HT1080 (cell line): ENCODE measurements around the gene ZNF436. TPM values are rescaled to one million over a fixed set of nuclear protein-coding genes. Genes with fewer than 3 reads are reported as not detected.
A peak's percentile ranks its signal among the peaks of the same experiment; 100 is the strongest.
"Not testable (repeated sequence)": the region's sequence is repeated elsewhere in the genome, so short reads cannot be mapped to it uniquely, and the experiment has no call there.

ENCODE experiments used
- DNase-seq: peaks from one replicate; pipeline ENCODE4 v3.0.0-alpha.2; 2015; ENCODE audit warnings: low read depth
- total RNA-seq: library from RNA; depleted of rRNA; stranded (reverse); fragments of >200 nt; shearing (Covaris generic); gene quantifications from 2 replicates; pipeline ENCODE4 v1.2.3, GENCODE V29; 2014

The ZNF436 gene
- total RNA-seq, 1 experiment from 2014 or later: 6.1 TPM

DNA sequence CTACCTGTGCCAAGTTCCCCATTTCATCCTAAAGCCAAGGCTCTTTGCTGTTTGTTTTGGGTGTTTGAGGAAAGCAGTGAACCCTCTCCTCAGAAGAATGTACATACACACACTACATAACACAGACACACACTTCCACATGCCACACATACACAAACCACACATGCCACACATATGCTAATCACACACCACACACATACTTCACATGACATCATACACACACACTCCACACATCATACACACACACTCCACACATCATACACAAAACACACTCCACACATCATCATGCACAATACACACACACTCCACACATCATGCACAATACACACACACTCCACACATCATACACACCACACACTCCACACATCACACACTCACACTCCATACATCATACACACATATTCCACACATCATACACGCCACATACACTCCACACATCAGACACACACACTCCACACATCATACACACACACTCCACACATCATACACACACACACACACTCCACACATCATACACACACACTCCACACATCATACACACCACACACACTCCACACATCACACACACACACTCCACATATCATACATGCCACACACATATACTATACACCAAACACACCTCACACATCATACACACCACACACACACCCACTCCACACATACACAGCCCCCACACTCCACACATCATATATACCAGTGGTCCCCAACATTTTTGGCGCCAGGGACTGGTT lies 22.7 kb upstream of the ZNF436 start:
- DNase-seq: no peak

DNA sequence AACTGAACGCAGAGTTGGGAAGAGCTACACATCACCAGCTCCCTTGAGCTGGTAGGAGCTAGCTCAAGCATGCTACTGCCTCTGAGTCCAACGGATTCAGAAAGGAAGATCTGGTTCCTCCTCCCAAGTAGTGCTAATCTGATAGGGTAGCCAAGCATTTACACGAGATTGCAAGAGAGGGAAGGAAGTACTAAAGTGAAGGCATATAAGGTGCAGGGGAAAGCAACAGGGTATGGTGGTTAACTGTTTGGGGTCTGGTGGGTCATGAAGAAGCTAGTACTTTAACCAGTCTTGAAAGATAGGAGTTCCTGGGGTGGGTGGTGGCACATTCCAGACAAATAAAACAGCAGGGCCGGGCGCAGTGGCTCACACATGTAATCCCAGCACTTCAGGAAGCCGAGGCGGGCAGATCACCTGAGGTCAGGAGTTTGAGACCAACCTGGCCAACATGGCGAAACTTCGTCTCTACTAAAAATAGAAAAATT lies 20.2 kb upstream of the ZNF436 start:
- DNase-seq: no peak

DNA sequence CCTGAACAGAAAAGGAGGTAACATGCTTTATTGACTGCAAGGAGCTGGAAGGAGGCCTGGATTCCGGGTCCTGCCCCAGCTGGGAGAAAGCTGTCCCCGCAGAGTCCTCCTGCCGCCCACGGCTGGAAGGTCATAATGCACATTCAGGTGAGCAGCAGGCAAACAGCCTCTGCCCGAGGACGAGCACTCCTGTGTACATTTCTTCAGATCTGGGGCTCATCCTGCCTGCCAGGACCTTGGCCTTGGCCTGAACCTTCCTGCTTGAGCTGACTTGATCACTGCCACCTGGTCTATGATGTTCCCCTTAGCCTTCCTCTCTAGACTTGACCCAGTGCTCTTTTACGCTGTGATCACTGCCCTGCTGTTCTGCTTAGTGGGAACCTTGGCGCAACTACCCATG lies 17.9 kb upstream of the ZNF436 start:
- DNase-seq: no peak

DNA sequence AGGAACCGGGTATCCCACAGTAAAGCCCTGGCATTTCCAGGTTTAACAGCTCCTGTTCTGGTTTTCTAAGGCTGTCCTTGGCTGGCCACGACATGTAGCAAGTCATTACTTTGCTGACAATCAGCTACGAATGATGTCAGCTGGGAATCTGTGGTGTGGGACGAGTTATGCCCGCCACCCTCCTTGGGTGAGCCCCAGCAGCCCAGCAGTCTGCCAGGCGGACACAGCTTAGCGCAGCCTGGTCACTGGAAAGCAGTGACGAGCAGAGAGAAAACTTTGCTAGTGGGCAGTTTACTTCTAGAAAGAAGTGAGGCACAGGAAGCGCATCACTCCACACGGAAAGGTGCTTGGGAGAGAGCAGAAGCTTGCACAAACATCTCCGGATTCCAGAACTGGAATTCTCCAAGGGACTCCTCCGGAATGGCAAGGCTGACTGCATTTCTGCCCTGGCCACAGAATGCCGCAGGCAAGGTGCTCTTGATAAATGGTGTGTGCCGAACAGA lies 15.5 kb upstream of the ZNF436 start:
- DNase-seq: no peak

DNA sequence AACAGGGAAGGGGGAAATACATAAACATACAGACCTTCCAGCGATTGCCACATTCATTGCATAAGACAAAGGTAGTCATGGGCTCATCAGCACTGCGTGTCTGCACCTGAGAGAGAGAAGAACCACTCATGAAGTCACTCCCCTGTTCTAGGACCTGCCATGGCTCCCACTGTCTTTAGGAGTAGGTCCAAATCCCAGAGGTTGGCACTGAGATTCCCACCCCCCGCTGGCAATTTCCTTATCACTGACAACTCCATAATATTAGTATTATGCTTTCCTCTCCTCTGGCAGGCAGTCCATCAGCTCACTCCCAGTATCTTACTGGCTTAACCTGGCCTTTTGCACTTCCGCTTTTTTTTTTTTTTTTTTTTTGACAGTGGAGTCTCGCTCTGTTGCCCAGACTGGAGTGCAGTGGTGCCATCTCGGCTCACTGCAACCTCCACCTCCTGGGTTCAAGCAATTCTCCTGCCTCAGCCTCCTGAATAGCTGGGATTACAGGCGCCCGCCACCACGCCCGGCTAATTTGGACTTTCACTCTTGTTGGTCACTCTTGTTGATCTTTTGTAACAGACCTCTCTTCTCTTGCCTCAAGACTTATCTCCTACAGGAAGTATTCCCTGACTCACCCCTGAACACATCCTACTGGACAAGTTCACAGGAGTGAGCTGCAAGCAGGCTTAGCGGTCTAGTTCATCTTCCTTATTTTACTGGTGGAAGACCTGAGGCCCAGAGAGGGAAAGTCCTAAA lies 14.8 kb upstream of the ZNF436 start:
- DNase-seq: peak; percentile 83

DNA sequence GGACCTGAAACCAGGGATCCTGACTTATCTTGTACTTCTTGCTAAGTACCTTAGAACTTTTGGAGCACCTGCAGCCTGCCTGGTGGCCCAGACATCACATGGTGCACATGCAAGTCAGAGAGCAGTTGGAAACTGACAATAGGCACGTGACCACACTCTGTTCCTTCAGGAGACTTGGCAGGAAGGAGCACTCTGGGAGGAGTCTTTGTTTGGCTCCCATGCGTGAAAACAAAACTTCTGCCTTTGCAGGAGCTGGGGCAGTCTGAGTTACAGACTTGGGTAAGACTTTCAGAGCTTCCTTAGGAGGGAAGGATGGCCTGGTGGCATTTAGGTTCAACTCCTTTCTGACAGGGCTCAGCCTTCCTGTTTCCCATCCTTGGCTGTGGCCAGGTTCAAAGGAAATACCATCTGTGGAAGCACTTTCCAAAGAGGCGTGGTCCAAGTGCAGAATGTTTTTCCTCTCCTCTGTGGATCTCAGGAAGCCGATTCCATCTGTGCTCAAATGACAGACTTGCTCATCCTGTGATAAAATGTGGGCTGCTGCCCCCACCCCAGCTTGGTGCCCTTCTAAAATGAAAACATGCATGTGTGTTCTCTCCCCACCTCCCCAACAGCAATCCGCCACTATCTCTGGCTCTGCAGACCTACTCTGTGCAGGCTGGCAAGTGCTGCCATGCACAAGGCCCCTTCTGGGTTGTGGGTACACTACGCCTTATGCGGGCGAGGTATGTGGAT lies 14.1 kb upstream of the ZNF436 start:
- DNase-seq: no peak

DNA sequence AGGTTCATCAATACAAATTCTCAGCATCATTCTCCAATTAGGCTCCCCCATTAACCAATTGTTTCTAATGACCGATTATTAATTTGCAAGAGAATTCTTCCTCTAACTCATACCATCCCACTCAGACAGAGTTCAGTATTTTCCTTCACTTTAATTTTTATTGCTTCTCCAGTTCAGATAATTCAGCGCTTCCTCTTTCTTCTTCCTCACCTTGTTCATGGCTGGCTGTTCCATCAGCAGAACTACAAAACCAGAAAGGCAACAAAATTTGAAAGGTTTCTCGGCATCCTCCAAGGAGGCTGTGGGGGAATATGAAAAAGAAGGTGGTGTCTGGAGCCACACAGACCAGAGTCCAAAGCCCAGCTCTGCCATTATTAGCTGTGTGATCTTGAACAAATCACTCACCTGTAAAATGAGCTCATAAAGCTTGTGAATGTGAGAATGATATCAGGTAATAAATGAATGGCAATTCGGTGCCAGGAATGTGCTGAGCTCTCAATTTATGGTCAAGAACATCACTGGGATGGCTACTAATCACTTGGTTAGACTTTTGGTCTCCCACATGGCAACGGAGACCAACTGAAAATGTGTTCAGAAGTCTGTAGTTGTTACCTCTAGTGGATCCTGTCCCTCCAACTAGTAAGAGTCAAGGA lies 11.7 kb upstream of the ZNF436 start:
- DNase-seq: no peak

DNA sequence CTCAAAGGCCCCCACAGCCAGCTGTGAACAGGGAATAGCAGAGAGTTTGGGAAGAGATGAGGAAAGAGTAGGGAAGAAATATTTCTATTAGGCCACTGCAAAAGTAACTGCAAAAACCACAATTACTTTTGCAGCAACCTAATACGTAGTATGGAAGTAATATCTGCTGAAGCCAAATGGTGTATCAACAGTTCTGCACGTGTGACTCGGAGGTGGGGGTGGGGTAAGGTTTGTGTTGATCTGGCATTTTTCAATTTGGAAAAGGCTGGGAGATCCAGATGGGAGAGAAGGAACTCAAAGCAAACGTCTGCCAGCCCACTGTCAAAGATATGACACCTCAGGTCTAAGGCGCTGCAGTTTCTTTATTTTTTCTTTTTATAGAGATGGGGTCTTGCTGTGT lies 11.1 kb upstream of the ZNF436 start:
- no peak for DNase-seq

DNA sequence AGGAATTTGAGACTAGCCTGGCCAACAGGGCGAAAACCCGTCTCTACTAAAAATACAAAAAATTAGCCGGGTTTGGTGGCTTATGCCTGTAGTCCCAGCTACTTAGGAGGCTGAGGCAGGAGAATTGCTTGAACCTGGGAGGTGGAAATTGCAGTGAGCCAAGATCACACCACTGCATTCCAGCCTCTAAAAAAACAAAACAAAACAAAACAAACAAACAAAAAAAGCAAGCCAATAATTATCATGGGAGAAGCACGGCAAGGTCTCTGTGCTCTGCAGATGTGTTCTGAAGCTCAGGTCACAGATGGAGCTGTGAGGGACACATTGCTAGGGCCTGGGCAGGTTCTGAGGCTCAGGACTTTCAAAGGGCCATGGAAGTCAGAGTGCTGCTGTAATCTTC lies 10.6 kb upstream of the ZNF436 start:
- DNase-seq: not testable (repeated sequence)

DNA sequence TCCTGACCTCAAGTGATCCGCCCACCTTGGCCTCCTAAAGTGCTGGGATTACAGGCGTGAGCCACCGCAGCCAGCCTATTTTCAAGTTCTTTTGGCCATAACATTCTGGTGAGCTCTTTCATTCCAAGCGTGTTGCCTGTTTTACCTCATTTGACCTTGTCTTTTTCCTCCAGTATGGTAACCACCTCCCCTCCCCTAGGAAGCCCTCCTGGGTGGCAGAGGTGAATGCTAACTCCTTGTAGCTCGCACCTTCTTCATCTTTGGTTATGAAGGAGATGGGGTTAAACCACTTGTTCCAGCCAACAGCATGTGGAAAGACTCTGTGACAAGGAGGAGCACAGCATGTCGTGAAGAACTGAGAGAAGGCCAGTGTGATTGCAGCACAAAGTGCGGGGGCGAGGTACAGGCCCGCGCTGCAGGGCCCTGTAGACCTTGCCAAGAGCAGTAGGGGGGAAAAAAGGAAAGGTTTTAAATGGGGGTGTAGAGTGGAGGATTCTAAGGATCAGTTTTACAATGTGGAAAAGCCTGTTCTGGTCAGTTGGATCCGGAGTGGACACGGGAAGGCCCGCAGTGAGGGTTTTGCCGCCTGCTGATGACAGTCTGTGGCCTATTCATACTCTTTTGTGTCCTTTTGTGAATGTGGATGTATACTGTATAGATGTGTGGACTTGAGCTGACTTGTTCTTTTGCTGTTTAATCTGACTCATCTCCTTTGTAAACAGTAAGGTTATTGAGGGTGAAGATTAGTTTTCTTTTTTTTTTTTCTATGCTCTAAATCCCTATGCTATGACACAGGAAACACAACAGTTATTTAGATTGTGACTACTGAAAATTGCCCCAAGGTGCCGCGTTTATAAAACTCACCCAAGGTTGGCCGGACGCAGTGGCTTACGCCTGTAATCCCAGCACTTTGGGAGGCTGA lies 7.5 kb upstream of the ZNF436 start:
- DNase-seq: peak; percentile 91

DNA sequence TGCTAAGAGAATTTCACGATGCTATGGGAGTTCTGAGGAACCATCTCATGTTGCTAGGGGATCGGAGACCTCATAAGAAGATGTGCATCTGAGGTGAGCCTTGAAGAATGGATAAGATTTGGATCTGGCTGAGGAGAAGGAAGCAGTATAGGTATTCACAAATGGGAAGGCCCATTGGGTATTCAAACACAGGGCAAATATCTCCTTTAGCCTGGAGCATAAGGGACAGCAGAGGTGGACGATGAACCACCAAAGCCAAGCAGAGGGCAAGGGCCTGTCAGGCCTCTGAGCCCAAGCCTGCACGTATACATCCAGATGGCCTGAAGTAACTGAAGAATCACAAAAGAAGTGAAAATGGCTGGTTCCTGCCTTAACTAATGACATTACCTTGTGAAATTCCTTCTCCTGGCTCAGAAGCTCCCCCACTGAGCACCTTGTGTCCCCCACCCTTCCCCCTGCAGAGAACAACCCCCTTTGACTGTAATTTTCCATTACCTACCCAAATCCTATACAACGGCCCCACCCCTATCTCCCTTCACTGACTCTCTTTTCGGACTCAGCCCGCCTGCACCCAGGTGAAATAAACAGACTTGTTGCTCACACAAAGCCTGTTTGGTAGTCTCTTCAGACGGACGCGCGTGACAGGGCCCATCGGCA lies 4.6 kb upstream of the ZNF436 start:
- DNase-seq: not testable (repeated sequence)

DNA sequence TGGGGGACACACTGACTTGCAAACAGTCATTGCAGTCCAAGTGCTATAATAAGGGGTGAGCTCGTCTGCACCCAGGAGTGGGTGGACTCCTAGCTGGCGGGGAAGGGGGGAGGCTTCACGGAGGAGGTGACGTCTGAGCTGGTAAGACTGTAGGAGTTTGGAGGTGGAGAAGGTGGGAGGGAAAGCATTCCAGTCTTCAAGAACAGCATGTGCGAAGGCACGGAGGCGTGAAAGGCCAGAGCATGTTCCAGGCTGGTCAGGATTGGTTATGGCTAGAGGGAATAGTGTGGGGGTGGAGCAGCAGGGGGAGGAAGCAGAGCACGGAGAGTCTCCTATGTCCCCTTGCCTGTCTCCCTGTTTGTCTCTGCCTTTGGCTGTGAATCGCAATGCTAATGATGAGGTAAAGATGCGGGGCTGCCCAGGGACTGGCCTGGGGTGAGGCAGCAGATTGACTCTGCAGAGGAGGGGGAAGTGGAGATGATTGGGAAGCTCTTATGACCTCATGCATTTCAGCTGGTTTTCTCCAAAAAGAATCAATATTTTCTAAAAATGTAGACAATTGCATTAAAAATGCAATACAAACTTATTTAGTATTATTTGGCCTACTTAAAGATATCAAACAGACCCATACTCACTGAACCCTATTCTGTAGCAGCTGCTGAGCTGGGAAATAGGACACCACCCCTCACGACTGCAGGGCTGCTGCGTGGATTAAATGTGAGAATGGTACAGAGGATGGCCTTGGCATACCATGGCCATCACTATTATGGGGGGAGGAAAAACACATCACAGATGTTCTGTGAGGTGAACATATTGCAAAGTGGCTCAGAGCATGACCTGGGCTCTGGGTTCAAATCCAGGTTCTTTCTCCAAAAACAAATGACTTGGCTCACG lies 2.6 kb upstream of the ZNF436 start:
- DNase-seq: no peak

DNA sequence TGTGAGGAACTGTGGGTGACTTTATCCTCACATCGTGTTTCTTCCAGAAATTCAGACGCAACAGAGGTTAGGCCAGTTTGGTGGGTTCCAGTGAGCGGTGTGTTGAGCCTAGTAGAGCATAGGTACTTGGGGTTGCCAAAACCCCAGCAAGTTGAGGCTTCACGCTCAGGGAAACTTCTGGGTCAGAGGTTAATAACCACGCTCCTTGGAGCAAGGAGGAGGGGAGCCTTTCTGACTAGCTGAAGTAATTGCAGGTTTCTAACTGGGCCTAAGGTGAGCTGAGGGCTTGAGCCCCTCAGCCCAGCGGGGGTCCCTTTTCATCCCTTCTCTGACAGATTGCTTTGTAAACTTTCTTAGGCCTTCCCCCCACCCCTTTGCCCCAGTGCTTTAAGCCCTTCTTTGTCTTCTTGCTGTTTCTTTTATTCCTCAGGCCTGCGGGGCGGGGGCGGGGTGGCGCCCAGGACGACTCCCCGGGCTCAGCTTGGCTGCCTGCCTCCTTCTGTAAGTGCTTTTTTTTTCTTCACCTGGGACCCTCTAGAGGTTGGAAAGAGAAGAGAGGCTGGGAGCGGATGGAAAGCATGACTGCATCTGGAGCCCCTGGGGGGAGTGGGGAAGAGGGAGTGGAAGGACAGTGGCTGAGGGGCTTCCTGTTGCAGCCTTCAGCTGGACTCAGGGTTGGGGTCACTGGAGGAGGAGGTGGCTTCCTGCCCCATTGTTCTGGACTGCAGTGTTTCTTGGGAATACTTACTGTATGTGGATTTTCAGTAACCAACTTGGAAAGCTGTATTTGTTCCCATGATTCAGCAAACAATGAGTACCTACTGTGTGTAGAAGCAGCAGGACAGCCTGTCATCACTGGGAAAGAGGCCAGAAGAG lies 1.3 kb upstream of the ZNF436 start:
- no peak for DNase-seq

DNA sequence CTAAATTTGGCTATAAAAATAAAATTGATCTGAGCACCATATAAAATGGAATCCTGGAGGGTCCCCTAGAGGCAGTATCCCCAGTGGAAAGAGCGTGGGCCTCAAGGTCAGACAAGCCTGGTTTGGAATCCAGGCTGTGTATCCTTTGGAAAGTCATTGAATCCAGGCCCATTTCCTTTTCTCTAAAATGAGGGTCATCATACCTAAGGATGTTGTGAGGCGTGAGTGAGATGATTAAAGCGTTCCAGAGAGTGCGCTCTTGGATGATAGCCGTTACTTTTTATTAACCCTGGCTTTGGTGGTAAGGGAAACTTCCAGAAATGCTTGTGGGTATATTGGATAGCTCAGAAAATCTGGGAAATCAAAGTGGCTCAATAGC lies 683 bp upstream of the ZNF436 start:
- DNase-seq: no peak

DNA sequence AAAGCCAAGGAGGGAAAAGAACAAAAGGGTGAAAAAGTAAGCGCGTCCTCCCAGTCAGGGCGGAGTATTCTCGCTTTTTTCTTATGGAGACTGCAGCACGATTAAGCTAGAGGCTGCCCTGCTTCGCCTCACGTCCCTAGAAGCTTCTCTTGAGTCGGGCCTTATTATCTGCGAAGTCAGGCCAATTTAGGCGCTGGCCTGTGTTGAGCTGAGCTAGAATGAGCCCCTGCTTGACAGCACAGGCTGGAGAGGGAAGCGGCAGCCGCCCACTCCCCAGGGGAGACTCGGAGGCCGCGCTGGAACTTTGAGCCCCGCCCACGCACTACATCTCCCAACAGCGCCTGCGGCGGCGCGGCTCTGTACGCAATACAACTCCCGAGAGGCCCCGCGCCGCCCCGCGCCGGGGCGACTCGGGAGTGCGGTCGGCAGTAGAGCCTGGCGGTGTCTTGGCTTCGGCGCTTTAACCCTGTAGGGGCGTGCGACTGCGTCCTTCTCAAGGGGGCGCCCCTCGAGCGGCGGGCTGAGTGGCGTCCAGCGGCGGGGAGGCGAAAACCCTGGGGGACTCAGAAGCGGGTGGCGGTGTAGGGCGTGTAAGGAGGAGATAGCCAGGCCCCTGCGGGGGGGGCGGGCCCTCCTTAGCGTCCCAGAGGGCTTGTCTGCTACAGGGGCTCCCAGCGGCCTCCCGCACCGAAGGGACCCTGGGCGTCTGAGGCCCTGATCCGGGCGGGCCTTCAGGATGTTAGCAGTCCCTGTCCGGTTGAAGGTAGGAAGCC lies 888 bp downstream of the ZNF436 start:
- peak; percentile 87 for DNase-seq

DNA sequence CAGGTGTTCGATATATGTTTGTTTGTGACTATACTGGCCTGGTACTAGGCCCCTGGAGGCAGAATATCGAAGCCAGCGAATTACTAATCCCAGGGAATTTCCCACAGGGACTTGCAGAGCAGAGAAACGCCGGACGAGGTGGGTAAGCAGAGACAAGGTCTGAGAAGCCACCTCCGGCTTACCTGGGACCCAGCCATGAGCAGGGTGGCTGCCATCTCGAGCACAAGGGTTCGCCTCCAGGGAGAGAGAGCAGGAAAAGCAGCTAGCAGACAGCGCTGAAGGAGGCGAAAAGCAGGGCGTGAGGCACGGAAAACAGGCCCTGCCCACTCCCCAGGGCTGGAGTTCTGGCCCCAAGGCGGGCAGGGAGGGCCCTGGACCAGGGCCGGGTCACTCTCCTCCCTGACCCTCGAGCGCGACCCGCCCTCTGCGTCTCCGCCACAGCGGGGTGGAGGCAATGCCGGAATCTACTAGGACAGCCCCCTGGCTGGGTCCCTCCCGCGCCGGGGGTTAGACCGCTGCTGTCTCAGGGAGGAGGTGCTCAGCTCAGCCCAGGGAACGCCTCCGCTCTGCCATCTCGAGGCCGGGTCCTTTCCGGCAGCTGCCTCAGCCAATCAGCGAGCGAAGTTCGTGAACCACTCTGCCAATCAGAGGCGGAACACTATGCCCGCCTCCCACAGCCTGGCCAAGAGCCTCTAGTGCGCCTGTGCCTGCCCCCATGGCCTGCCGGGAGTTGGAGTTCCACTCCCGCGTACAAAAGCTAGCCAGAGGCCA lies 1.7 kb downstream of the ZNF436 start:
- peak; percentile 99 for DNase-seq
